GM19193 (cell line): ENCODE measurements around the gene KCNQ1.

Experiments
- POLR2A ChIP-seq: IDR thresholded peaks from 4 replicates; pipeline ENCODE4 v1.6.1; 2011; ENCODE audit not compliant: insufficient read depth, insufficient read length; ENCODE audit errors: extremely low read depth

The KCNQ1 gene

GRCh38 chr11:2406451-2406850 is 38.4 kb upstream of the KCNQ1 start:
- TF ChIP-seq POLR2A: no peak

- TF ChIP-seq POLR2A: no peak
Measured at GRCh38 chr11:2406878-2407410, 37.9 kb upstream of the KCNQ1 start.

GRCh38 chr11:2408671-2409070 is 36.1 kb upstream of the KCNQ1 start:
- TF ChIP-seq POLR2A: no peak

GRCh38 chr11:2409126-2409525 is 35.7 kb upstream of the KCNQ1 start:
- no peak for TF ChIP-seq POLR2A

GRCh38 chr11:2409611-2410468 is 35.0 kb upstream of the KCNQ1 start:
- no peak for TF ChIP-seq POLR2A

GRCh38 chr11:2410616-2411015 is 34.2 kb upstream of the KCNQ1 start:
- TF ChIP-seq POLR2A: no peak

- TF ChIP-seq POLR2A: no peak
Measured at GRCh38 chr11:2411446-2412305, 33.1 kb upstream of the KCNQ1 start.

- no peak for TF ChIP-seq POLR2A
Measured at GRCh38 chr11:2412323-2412722, 32.5 kb upstream of the KCNQ1 start.

GRCh38 chr11:2413742-2414579 is 30.8 kb upstream of the KCNQ1 start:
- no peak for TF ChIP-seq POLR2A

- TF ChIP-seq POLR2A: no peak
Measured at GRCh38 chr11:2414616-2415015, 30.2 kb upstream of the KCNQ1 start.

- no peak for TF ChIP-seq POLR2A
Measured at GRCh38 chr11:2415171-2415570, 29.6 kb upstream of the KCNQ1 start.

GRCh38 chr11:2415601-2416380 is 29.0 kb upstream of the KCNQ1 start:
- no peak for TF ChIP-seq POLR2A

- no peak for TF ChIP-seq POLR2A
Measured at GRCh38 chr11:2416765-2417164, 28.0 kb upstream of the KCNQ1 start.
